Erythroblast (primary cell): Measurements from ENCODE around the gene ACP3.

Experiments used
- GATA1 ChIP-seq: IDR thresholded peaks from 2 replicates; pipeline ENCODE4 v1.6.1; 2011; ENCODE audit warnings: low read depth, mild to moderate bottlenecking, control low read depth, low read length, moderate library complexity
- POLR2A ChIP-seq: IDR thresholded peaks from 2 replicates; pipeline ENCODE4 v1.6.1; 2011; ENCODE audit warnings: mild to moderate bottlenecking, low read length

DNA sequence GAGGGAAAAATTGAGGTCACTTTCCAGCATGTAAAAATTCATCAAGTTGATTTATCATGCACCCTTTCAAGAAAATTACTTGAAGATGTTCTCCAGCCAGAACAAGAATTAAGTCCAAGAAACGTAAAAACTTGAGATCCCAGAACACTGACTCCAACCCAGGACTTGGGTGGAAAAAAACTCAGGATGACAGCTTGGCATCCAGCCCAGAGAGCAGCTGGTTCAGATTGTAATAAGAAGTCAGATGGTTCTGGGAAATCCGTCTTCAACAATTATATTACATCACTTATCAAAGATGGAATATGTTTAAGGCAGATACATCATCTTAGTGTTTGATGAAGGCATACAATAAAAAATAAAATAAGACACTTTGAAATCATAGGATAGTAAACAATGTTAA is 77.1 kb downstream of the ACP3 start:
- no peak for TF ChIP-seq POLR2A
- no peak for TF ChIP-seq GATA1
